IPS DF 4.7 (cell line): ENCODE data around the gene SRI.
"Not testable (repeated sequence)": the region's sequence is repeated elsewhere in the genome, so short reads cannot be mapped to it uniquely, and the experiment has no call there.

Experiments used
- DNase-seq: peaks from one replicate; pipeline ENCODE4 v3.0.0-alpha.2; 2013; ENCODE audit warnings: low spot score; ENCODE audit errors: extremely low read depth

The SRI gene

DNA sequence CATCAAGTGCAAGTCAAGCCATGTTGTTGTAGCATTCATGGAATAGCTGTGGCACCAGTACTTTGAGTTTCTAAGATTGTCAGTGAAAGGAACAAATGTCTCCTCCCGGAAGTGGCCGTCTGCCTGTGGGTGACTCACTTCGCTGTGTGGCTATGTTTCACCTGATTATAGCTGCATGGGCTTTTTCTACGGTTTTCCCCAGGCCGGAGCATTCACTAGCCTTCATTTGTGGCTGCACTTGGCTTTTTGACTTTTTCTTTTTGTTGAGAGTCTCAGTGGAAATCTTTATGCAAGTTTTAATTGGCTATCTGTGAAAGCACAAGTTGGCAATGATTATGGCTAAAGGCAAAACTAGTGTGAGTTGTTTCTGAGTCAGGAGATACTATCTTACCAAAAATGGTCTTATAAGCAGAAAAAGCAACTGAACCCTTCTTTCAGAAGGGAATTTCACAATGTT lies 35.0 kb downstream of the SRI start:
- DNase-seq = no peak

DNA sequence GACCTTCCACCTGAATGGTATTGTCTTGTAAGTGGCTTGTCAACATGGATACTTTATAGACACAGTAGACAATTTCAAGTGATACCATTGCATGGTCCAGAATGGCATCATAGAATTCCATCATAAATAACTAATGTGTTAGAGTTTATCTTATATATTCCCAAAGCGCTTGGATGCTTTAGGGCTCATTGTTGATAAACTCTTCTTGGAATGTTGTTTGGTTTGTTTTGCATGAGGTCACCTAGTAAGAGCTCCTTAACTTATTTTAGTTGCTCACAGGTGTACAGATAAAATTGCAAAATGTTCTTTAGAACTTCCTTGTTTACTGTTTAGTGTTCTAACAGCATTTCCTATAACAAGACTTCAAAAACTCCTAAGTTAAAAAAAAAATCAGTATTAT lies 36.8 kb downstream of the SRI start:
- no peak for DNase-seq

DNA sequence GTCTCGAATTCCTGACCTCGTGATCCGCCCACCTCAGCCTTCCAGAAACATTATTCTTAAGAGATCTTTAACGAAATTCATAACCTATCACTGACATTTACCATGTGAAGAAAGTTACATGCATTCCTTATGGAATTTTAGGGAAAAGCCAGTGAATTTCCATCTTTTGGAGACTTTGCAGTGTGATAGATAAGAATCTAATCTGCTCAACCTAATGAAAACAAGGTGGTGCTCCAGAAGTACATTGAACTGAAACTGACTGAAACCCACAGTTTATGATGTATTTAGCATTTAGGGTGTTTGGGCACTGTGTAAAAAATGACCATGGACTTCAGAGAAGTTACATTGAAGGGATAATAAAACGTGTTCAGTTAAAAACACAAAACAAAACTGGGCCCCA lies 43.6 kb downstream of the SRI start:
- no peak for DNase-seq

DNA sequence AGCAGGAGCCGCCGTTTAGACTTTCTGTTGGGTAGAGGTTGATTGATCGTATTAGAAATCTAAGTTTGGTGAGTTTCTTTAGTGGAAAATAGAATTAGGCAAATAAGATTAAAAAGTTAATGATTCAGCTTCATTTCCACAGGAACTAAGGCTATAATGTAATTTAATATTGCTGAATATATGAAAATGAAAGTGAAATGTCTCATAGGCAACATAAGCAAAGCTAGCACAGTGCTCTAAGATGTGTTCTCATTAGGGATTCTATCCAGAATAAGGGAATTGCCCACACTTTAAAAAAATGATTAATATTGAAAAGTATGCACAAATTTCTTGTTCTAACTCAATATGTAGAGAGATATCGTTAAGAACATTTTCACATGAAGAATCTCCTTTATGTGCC lies 47.0 kb downstream of the SRI start:
- DNase-seq = no peak

DNA sequence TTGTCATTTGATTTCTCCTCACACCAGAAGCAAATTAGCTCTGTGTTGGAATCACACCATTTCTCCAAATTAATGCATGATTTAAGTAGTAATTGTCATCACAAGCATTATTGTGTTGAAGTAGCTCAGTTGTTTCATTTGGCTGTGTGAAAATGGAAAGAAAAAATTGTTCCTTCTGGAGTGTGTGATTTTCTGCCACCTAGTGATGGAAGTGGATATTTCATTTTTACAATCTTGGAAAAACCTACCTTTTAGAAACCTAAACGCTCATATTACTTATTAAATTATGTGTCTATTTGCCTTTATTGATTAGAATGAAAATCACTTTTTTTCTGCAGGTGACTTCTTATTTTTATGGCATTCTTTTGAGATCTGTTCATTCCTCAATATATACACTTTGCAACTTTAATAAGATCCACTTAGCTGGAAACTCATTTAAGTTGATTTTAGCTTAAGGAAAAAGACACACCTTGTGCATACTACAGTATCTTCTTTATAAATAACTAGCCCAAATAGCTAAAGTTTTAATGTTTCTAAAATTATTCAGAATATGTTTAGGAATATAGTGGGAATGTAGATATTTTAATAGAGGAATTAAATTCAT lies 50.0 kb downstream of the SRI start:
- no peak for DNase-seq

DNA sequence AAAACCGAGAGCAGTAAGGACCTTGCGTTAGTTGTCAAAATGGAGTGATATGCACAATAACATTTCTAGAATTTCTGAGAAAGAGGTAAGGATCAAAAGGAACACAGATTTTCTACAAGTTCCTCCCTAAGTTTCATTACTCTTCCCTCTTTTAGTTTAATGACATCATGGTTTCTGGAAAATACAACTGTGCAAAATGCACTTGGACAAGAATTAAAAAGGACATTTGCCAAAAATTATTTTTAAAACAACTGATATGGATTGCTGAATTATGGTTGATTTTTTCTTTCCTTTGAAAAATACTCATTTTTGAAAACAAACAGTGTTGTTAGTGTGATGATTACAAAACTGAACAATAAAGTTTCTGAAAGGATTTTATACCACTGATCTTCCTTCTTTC lies 52.1 kb downstream of the SRI start:
- DNase-seq = no peak

DNA sequence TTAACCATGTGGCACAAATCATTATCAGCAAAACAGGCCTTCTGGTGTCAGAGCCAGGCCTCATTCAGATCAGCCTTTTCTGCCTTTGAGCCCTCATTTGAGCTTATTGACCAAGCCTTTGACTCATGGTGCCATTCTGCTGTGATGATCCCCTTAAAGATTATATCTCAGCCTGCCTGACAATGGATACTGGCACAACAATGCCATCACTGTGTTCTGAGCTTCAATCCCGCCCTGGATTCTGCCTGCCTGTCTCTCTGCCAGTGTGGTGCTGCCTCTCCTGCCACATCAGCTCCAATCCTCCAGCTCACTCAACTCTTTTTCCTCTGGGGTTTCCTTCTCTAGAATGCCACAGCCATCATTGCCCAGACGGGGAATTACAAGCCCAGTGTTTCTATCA lies 52.6 kb downstream of the SRI start:
- no peak for DNase-seq

DNA sequence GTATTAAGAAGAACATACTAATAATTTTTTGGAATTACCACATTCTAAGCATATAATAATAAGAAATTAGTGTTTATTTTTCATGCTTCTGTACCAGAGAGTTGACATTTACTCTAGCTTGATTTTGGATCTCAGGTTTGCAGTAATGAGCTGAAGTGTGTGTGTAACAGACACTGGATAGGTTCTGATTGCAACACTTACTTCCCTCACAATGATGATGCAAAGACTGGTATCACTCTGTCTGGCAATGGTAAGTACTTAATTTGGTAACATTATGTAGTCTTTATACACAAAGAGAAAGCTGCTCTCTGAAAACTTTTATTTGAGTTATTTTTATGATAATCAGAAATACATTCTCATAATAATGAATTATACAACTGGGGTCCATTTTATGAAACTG lies 54.1 kb downstream of the SRI start:
- no peak for DNase-seq

DNA sequence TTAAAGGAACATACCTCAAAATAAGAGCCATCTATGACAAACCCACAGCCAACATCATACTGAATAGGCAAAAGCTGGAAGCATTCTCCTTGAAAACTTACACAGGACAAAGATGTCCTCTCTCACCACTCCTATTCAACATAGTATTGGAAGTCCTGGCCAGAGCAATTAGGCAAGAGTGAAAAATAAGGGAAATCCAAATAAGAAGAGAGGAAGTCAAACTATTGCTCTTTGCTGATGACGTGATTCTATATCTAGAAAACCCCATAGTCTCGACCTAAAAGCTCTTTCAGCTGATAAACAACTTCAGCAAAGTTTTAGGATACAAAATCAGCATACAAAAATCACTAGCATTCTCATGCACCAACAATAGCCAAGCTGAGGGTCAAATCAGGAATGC lies 60.1 kb downstream of the SRI start:
- DNase-seq = not testable (repeated sequence)

DNA sequence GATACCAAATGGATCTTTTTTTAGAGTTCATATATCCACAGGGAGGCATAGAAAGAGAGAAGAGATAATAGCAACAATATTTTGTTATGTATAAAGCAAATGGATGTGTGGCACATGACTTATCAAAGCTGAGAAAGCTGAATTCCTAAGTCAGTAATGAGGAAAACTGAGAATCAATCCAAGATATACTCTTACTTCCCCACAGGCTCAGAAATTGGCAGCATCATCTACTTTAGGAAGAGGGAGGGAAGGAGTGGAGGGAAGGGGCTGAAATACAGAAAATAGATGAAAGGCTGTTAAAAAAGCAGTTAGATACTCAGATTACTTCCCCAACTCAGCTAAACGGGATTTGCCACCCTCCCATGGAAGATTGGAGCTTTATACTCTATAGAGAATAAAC lies 63.5 kb downstream of the SRI start:
- no peak for DNase-seq

DNA sequence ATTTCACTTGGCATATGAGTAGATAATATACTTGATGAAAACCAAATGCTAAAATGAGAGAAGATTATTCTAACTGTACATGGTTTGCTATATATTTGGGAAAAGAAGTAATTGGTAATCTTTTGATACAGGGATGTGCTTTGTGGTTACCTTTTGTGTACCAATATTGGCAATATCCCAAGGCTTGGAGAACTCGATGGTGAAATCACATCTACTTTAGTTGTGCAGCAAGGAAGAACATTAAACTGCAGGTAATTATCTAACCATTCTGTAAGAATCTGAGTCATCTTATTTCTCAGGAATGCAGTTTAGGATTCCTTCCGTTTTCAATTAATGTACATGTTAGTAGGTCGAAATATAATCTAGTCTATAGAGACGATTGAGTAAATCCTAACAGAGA lies 64.1 kb downstream of the SRI start:
- DNase-seq = no peak
